HepG2 (cell line): ENCODE data around the gene COQ6. TPM values are rescaled to one million over a fixed set of nuclear protein-coding genes. Genes with fewer than 3 reads are reported as not detected.

ENCODE experiments used
- AFF4 ChIP-seq: sonication (generic); formaldehyde crosslinking; IDR thresholded peaks from 2 replicates; pipeline ENCODE4 v1.4.0; 2020; ENCODE audit warnings: missing genetic modification reagents
- ATF3 ChIP-seq: sonication (generic); formaldehyde crosslinking; IDR thresholded peaks from 2 replicates; pipeline ENCODE4 v1.4.0; 2020; ENCODE audit warnings: missing genetic modification reagents
- BATF2 ChIP-seq: sonication (generic); formaldehyde crosslinking; IDR thresholded peaks from 2 replicates; pipeline ENCODE4 v1.8.0; 2022; ENCODE audit warnings: mild to moderate bottlenecking, missing genetic modification reagents, moderate library complexity
- HIVEP1 ChIP-seq: sonication (generic); formaldehyde crosslinking; IDR thresholded peaks from 2 replicates; pipeline ENCODE4 v1.4.0; 2020; ENCODE audit warnings: mild to moderate bottlenecking, missing genetic modification reagents
- KLF12 ChIP-seq: sonication (generic); formaldehyde crosslinking; IDR thresholded peaks from 2 replicates; pipeline ENCODE4 v1.4.0; 2020; ENCODE audit warnings: missing genetic modification reagents, borderline replicate concordance
- NCOA2 ChIP-seq: sonication (generic); formaldehyde crosslinking; IDR thresholded peaks from 2 replicates; pipeline ENCODE4 v1.8.0; 2022; ENCODE audit warnings: inconsistent platforms
- RNF2 ChIP-seq: fragments of 450-650 bp; conservative IDR thresholded peaks from 2 replicates; pipeline ENCODE4 v1.6.1; 2016; ENCODE audit warnings: low read depth
- ZHX1 ChIP-seq: sonication (generic); formaldehyde crosslinking; IDR thresholded peaks from 2 replicates; pipeline ENCODE4 v1.8.1; 2022; ENCODE audit warnings: low read depth, mild to moderate bottlenecking, missing genetic modification reagents
- ZNF234 ChIP-seq: sonication (generic); formaldehyde crosslinking; conservative IDR thresholded peaks from 2 replicates; pipeline ENCODE4 v1.5.1; 2020; ENCODE audit warnings: mild to moderate bottlenecking, missing genetic modification reagents
- ZNF260 ChIP-seq: sonication (generic); formaldehyde crosslinking; IDR thresholded peaks from 2 replicates; pipeline ENCODE4 v1.4.0; 2020; ENCODE audit warnings: missing genetic modification reagents, low read depth, mild to moderate bottlenecking, borderline replicate concordance
- ZNF546 ChIP-seq: sonication (generic); formaldehyde crosslinking; conservative IDR thresholded peaks from 2 replicates; pipeline ENCODE4 v1.8.1; 2023; ENCODE audit warnings: mild to moderate bottlenecking, missing genetic modification reagents
- ZNF609 ChIP-seq: sonication (generic); formaldehyde crosslinking; IDR thresholded peaks from 2 replicates; pipeline ENCODE4 v1.4.0; 2020; ENCODE audit warnings: mild to moderate bottlenecking, missing genetic modification reagents, borderline replicate concordance
- ZNF619 ChIP-seq: sonication (generic); formaldehyde crosslinking; IDR thresholded peaks from 2 replicates; pipeline ENCODE4 v1.4.0; 2020; ENCODE audit warnings: mild to moderate bottlenecking, missing genetic modification reagents
- ZNF678 ChIP-seq: sonication (generic); formaldehyde crosslinking; IDR thresholded peaks from 2 replicates; pipeline ENCODE4 v1.4.0; 2020; ENCODE audit warnings: mild to moderate bottlenecking, missing genetic modification reagents
- polyA plus RNA-seq, 8 experiments: library from polyadenylated mRNA; depleted of rRNA in 3 of 8; stranded (reverse) in 7 of 8; unstranded in 1 of 8; fragments of >200 nt; fragmentation: Illumina TruSeq in 4 of 8; extraction: Trizol in 4 of 8; gene quantifications; 2 replicates each; pipeline versions ENCODE4 v1.2.1 to v1.2.3, GENCODE V29; 2011 to 2016; ENCODE audit warnings: low read depth in 4 of 8, missing spikeins in 1 of 8, mixed read lengths in 1 of 8; ENCODE audit not compliant: insufficient read depth in 1 of 8
- total RNA-seq, 5 experiments: library from RNA; depleted of rRNA; stranded (reverse); fragments of >200 nt; fragmentation: Illumina TruSeq; extraction: Trizol; gene quantifications; 2 replicates each; pipeline ENCODE4 v1.2.3, GENCODE V29; 2016; ENCODE audit warnings: low read depth in 1 of 5

COQ6 gene
- total and polyA plus RNA-seq, 2 of the 13 experiments (the other 11 are each of a cell fraction or from before 2014, with no cell fraction given), result 18.9 to 34.7 TPM

GRCh38 chr14:73949752-73950734 lies at the start of gene COQ6, which contains the start of gene FAM161B (continued):
- TF ChIP-seq AFF4 (CRISPR knock-in tag) (no peak; the same call in 1 of the 2 replicates), NCOA2 (CRISPR knock-in tag) (peak; percentile 8; the same call in 1 of the 2 replicates), ZHX1 (CRISPR knock-in tag) (peak; percentile 45), HIVEP1 (CRISPR knock-in tag) (peak; percentile 87), ZNF260 (CRISPR knock-in tag) (no peak), RNF2 (peak; percentile 56; the same call in 1 of the 2 replicates), ZNF678 (CRISPR knock-in tag) (no peak; the same call in 1 of the 2 replicates), ZNF546 (peak; percentile 76; the same call in 1 of the 2 replicates), ZNF619 (CRISPR knock-in tag) (peak; percentile 25; the same call in 1 of the 2 replicates), KLF12 (CRISPR knock-in tag) (no peak), ZNF234 (CRISPR knock-in tag) (no peak), ATF3 (no peak), BATF2 (CRISPR knock-in tag) (no peak), ZNF609 (CRISPR knock-in tag) (peak; percentile 46; the same call in 1 of the 2 replicates)
